Mesenchymal stem cell (in vitro differentiated cells and primary cell): ENCODE results near the gene SLC25A25.
"Not testable (repeated sequence)": the region's sequence is repeated elsewhere in the genome, so short reads cannot be mapped to it uniquely, and the experiment has no call there.

Experiments
- DNase-seq: peaks from one replicate; pipeline ENCODE4 v3.0.0-alpha.2; 2013
- H2AFZ ChIP-seq: one replicate; pipeline ENCODE4 v1.6.1; 2013; ENCODE audit warnings: low read depth, mild to moderate bottlenecking, control low read depth, inconsistent platforms, low read length, moderate library complexity
- H2AK5ac ChIP-seq: 2 replicates; pipeline ENCODE4 v1.6.1; 2013; ENCODE audit warnings: low read length, moderate library complexity, mild to moderate bottlenecking, inconsistent platforms; ENCODE audit not compliant: severe bottlenecking
- H2BK120ac ChIP-seq: one replicate; pipeline ENCODE4 v1.6.1; 2013; ENCODE audit warnings: low read depth, mild to moderate bottlenecking, inconsistent platforms, low read length, moderate library complexity
- H2BK12ac ChIP-seq, 2 experiments: one replicate each; pipeline ENCODE4 v1.6.1; 2013; ENCODE audit warnings: inconsistent platforms in 2 of 2, low read length in 2 of 2, mild to moderate bottlenecking in 2 of 2, moderate library complexity in 2 of 2, control low read depth in 1 of 2
- H2BK15ac ChIP-seq: one replicate; pipeline ENCODE4 v1.6.1; 2013; ENCODE audit warnings: mild to moderate bottlenecking, low read depth, inconsistent platforms; ENCODE audit not compliant: poor library complexity, severe bottlenecking
- H2BK5ac ChIP-seq: 2 replicates; pipeline ENCODE4 v1.6.1; 2013; ENCODE audit warnings: low read depth, mild to moderate bottlenecking, low read length, control low read depth, inconsistent platforms; ENCODE audit not compliant: poor library complexity, severe bottlenecking
- H3K14ac ChIP-seq, 2 experiments: one replicate each; pipeline ENCODE4 v1.6.1; 2013; ENCODE audit warnings: inconsistent platforms in 2 of 2, low read length in 2 of 2, control low read depth in 1 of 2, mild to moderate bottlenecking in 1 of 2, moderate library complexity in 1 of 2
- H3K18ac ChIP-seq, 2 experiments: one replicate each; pipeline ENCODE4 v1.6.1; 2013; ENCODE audit warnings: inconsistent platforms in 2 of 2, low read length in 2 of 2, control low read depth in 1 of 2, low read depth in 1 of 2, mild to moderate bottlenecking in 1 of 2
- H3K23ac ChIP-seq, 2 experiments: one replicate each; pipeline ENCODE4 v1.6.1; 2013; ENCODE audit warnings: inconsistent platforms in 2 of 2, low read length in 2 of 2, mild to moderate bottlenecking in 2 of 2, moderate library complexity in 2 of 2, control low read depth in 1 of 2
- H3K27ac ChIP-seq: 2 replicates; pipeline ENCODE4 v1.5.1; 2013; ENCODE audit warnings: mild to moderate bottlenecking, moderate library complexity, low read length, control low read depth, inconsistent platforms; ENCODE audit not compliant: poor library complexity, severe bottlenecking
- H3K27me3 ChIP-seq, 2 experiments: 2 replicates each; pipeline versions ENCODE4 v1.6.1 to v1.7.0; 2013; ENCODE audit warnings: low read length in 2 of 2, mild to moderate bottlenecking in 2 of 2, moderate library complexity in 2 of 2, control low read depth in 1 of 2, inconsistent platforms in 1 of 2; ENCODE audit not compliant: control insufficient read depth in 1 of 2, insufficient read depth in 1 of 2
- H3K36me3 ChIP-seq, 2 experiments: 2 replicates each; pipeline versions ENCODE4 v1.6.1 to v1.7.0; 2013; ENCODE audit warnings: low read length in 2 of 2, control low read depth in 1 of 2, inconsistent platforms in 1 of 2, low read depth in 1 of 2, mild to moderate bottlenecking in 1 of 2; ENCODE audit not compliant: insufficient read depth in 2 of 2, control insufficient read depth in 1 of 2
- H3K4ac ChIP-seq, 2 experiments: one replicate each; pipeline ENCODE4 v1.6.1; 2013; ENCODE audit warnings: inconsistent platforms in 2 of 2, low read length in 2 of 2, mild to moderate bottlenecking in 2 of 2, moderate library complexity in 2 of 2, control low read depth in 1 of 2, low read depth in 1 of 2
- H3K4me1 ChIP-seq: 2 replicates; pipeline ENCODE4 v1.6.1; 2013; ENCODE audit warnings: low read depth, low read length, control low read depth; ENCODE audit not compliant: control insufficient read depth, insufficient read depth
- H3K4me2 ChIP-seq: 2 replicates; pipeline ENCODE4 v1.6.1; 2013; ENCODE audit warnings: low read length, mild to moderate bottlenecking, inconsistent platforms; ENCODE audit not compliant: poor library complexity, severe bottlenecking
- H3K4me3 ChIP-seq, 2 experiments: 2 replicates each; pipeline versions ENCODE4 v1.5.1 to v1.7.0; 2013; ENCODE audit warnings: low read length in 2 of 2, mild to moderate bottlenecking in 2 of 2, control low read depth in 1 of 2, low read depth in 1 of 2; ENCODE audit not compliant: insufficient read depth in 1 of 2
- H3K79me1 ChIP-seq: replicated peaks from 2 replicates; pipeline ENCODE4 v1.6.1; 2013; ENCODE audit warnings: mild to moderate bottlenecking, control low read depth, low read length, inconsistent platforms; ENCODE audit not compliant: poor library complexity, severe bottlenecking
- H3K9ac ChIP-seq: 2 replicates; pipeline ENCODE4 v1.7.0; 2013; ENCODE audit warnings: mild to moderate bottlenecking, low read length, moderate library complexity
- H3K9me3 ChIP-seq: 2 replicates; pipeline ENCODE4 v1.7.0; 2013; ENCODE audit warnings: mild to moderate bottlenecking, low read length; ENCODE audit not compliant: control insufficient read depth
- H4K8ac ChIP-seq: one replicate; pipeline ENCODE4 v1.6.1; 2013; ENCODE audit warnings: inconsistent platforms, mild to moderate bottlenecking, low read length, moderate library complexity
- H4K91ac ChIP-seq: one replicate; pipeline ENCODE4 v1.6.1; 2013; ENCODE audit warnings: mild to moderate bottlenecking, low read length, inconsistent platforms
- WGBS: methylation state at CpG from one replicate; pipeline ENCODE4 v1.1.7; 2013; ENCODE audit warnings: mixed read lengths; 5-methylcytosine and 5-hydroxymethylcytosine counted together

The SLC25A25 gene

GRCh38 chr9:128107468-128108268 lies 39.6 kb downstream of the SLC25A25 start:
- Histone ChIP-seq H3K4me1 (peaks cover 11% of the 10 kb centered on the region), H3K4ac (no peak overlapping the region), H3K36me3 (peaks cover 61 to 66% of the 10 kb centered on the region in 2 experiments), H3K27ac (no peak overlapping the region), H2BK120ac (no peak overlapping the region), H3K9me3 (no peaks in the 10 kb centered on the region), H2AK5ac (no peak overlapping the region), H3K18ac (no peak overlapping the region), H2BK12ac (no peak overlapping the region), H4K91ac (peak overlapping the region; percentile 27), H3K23ac (no peak overlapping the region), H3K9ac (no peak overlapping the region), H4K8ac (no peak overlapping the region), H2AFZ (no peak overlapping the region), H3K79me1 (peaks cover 31% of the 10 kb centered on the region), H3K14ac (no peak overlapping the region), H2BK5ac (no peak overlapping the region), H3K27me3 (no peaks in the 10 kb centered on the region), H3K4me2 (no peak overlapping the region), H3K4me3 (no peak overlapping the region), H2BK15ac (no peak overlapping the region)
- WGBS = 91% methylated on average over 16 of the region's 18 CpGs
- no peak for DNase-seq

- H3K18ac ChIP-seq = no peak overlapping the region
- no peak overlapping the region for H4K8ac ChIP-seq
- H3K79me1 ChIP-seq = peaks cover 28% of the 10 kb centered on the region
- no peak overlapping the region for H3K4me3 ChIP-seq
- H4K91ac ChIP-seq = no peak overlapping the region
- H3K27ac ChIP-seq = no peak overlapping the region
- no peak overlapping the region for H3K14ac ChIP-seq
- H3K4ac ChIP-seq = no peak overlapping the region
- H3K23ac ChIP-seq = no peak overlapping the region
- H2BK15ac ChIP-seq = no peak overlapping the region
- no peak overlapping the region for H3K9ac ChIP-seq
- H2AFZ ChIP-seq = no peak overlapping the region
- no peak overlapping the region for H2AK5ac ChIP-seq
- H3K27me3 ChIP-seq = no peaks in the 10 kb centered on the region
- no peak for DNase-seq
- peaks cover 9% of the 10 kb centered on the region for H3K4me1 ChIP-seq
- WGBS = 91% methylated on average over 12 of the region's 15 CpGs
- H3K36me3 ChIP-seq = peaks cover 57 to 59% of the 10 kb centered on the region in 2 experiments
- H2BK120ac ChIP-seq = no peak overlapping the region
- no peaks in the 10 kb centered on the region for H3K9me3 ChIP-seq
- no peak overlapping the region for H3K4me2 ChIP-seq
- no peak overlapping the region for H2BK12ac ChIP-seq
- H2BK5ac ChIP-seq = no peak overlapping the region
These were observed 40.4 kb downstream of the SLC25A25 start for GRCh38 chr9:128108269-128109049.

- no peak overlapping the region for H3K18ac ChIP-seq
- no peak overlapping the region for H3K4me2 ChIP-seq
- no peak overlapping the region for H4K91ac ChIP-seq
- no peaks in the 10 kb centered on the region for H3K27me3 ChIP-seq
- no peak overlapping the region for H2AFZ ChIP-seq
- H3K23ac ChIP-seq = no peak overlapping the region
- no peaks in the 10 kb centered on the region for H3K9me3 ChIP-seq
- DNase-seq = no peak
- H3K27ac ChIP-seq = no peak overlapping the region
- H3K4me3 ChIP-seq = no peak overlapping the region
- H2BK15ac ChIP-seq = no peak overlapping the region
- H3K79me1 ChIP-seq = peaks cover 23% of the 10 kb centered on the region
- no peak overlapping the region for H2BK12ac ChIP-seq
- no peak overlapping the region for H2AK5ac ChIP-seq
- no peak overlapping the region for H3K9ac ChIP-seq
- no peak overlapping the region for H4K8ac ChIP-seq
- H2BK120ac ChIP-seq = no peak overlapping the region
- 80% methylated on average over 16 of the region's 20 CpGs for WGBS
- no peak overlapping the region for H2BK5ac ChIP-seq
- H3K36me3 ChIP-seq = peaks cover 51 to 57% of the 10 kb centered on the region in 2 experiments
- no peak overlapping the region for H3K14ac ChIP-seq
- no peak overlapping the region for H3K4ac ChIP-seq
- peaks cover 4% of the 10 kb centered on the region for H3K4me1 ChIP-seq
These were observed 41.1 kb downstream of the SLC25A25 start for GRCh38 chr9:128109050-128109709.

GRCh38 chr9:128111726-128112125 lies 43.7 kb downstream of the SLC25A25 start:
- not testable (repeated sequence) for H3K18ac ChIP-seq, H3K9ac ChIP-seq, H3K79me1 ChIP-seq, H2BK5ac ChIP-seq, H2BK12ac ChIP-seq, H2AK5ac ChIP-seq, H3K9me3 ChIP-seq, H4K8ac ChIP-seq, H2BK120ac ChIP-seq, H3K4me2 ChIP-seq, H2AFZ ChIP-seq, H3K23ac ChIP-seq, H3K14ac ChIP-seq, H3K4me1 ChIP-seq, H3K27me3 ChIP-seq, H2BK15ac ChIP-seq, H3K27ac ChIP-seq, H3K4ac ChIP-seq, DNase-seq, H3K4me3 ChIP-seq, H4K91ac ChIP-seq
- WGBS = 89% methylated on average over 12 of the region's 12 CpGs
- H3K36me3 ChIP-seq = peaks cover 32 to 61% of the 10 kb centered on the region in 2 experiments
